ENCODE results near the gene CDH4. TPM values are rescaled to one million over a fixed set of nuclear protein-coding genes. Genes with fewer than 3 reads are reported as not detected.

Gene CDH4
- total RNA-seq, 3 donors from 2014 or later (not counting 1 experiment from before 2014, with no cell fraction given): 0.18 TPM; not detected in 2

DNA sequence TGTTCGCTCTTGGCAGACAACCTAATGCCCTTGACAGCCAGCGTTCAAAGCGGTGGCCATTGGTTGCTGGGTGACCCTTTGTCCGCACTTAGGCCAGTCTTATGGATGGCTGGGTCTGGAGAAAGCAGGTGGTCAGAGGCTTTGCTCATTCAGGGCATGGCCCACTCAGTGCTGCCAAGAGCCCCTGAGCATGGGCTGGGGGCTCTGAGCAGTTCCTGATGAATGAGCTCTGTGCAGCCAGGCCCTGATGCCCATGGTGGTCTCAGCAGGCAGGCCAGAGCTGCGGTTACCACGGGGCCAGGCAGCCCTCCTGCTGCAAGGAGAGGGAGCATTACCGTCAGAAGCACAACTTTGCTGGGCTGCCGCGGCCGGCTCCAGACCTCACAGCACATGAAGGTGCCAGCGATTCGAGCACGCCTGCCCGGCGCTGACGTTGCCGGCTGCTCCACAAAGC lies 36.3 kb downstream of the CDH4 start:
- Mint-ChIP-seq H3K4me1 (no peaks in the 10 kb centered on the region), H3K36me3 (no peaks in the 10 kb centered on the region), H3K27ac (no peak overlapping the region), H3K9me3 (peaks cover 0 to 3% of the 10 kb centered on the region in 2 donors), H3K27me3 (ENCODE audit: low read depth in 2 of 2) (no peaks in the 10 kb centered on the region), H3K4me3 (no peak overlapping the region)
- intact Hi-C loops (cut with micrococcal nuclease): no loop called here
- WGBS (ENCODE audit: insufficient coverage): 91% methylated on average over 17 of the region's 17 CpGs
- DNase-seq (no peak), ATAC-seq (no peak)
- no peaks in the 10 kb centered on the region for H3K36me3 ChIP-seq (ENCODE audit: control insufficient read depth, insufficient read depth, low read length)
- H3K9me3 ChIP-seq (ENCODE audit: control insufficient read depth, insufficient read depth, low read length): peaks cover 6% of the 10 kb centered on the region
- H3K4me3 ChIP-seq (ENCODE audit: low read length): no peak overlapping the region
- H3K27me3 ChIP-seq (ENCODE audit: control insufficient read depth, insufficient read depth, low read length): no peaks in the 10 kb centered on the region
- TF ChIP-seq, protein P1, sequence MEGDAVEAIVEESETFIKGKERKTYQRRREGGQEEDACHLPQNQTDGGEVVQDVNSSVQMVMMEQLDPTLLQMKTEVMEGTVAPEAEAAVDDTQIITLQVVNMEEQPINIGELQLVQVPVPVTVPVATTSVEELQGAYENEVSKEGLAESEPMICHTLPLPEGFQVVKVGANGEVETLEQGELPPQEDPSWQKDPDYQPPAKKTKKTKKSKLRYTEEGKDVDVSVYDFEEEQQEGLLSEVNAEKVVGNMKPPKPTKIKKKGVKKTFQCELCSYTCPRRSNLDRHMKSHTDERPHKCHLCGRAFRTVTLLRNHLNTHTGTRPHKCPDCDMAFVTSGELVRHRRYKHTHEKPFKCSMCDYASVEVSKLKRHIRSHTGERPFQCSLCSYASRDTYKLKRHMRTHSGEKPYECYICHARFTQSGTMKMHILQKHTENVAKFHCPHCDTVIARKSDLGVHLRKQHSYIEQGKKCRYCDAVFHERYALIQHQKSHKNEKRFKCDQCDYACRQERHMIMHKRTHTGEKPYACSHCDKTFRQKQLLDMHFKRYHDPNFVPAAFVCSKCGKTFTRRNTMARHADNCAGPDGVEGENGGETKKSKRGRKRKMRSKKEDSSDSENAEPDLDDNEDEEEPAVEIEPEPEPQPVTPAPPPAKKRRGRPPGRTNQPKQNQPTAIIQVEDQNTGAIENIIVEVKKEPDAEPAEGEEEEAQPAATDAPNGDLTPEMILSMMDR (IDR thresholded peaks at IDR 0.05): no peak
- H3K4me1 ChIP-seq (ENCODE audit: control insufficient read depth, insufficient read depth, low read length): no peaks in the 10 kb centered on the region
- no peak overlapping the region for H3K27ac ChIP-seq (ENCODE audit: low read length)

DNA sequence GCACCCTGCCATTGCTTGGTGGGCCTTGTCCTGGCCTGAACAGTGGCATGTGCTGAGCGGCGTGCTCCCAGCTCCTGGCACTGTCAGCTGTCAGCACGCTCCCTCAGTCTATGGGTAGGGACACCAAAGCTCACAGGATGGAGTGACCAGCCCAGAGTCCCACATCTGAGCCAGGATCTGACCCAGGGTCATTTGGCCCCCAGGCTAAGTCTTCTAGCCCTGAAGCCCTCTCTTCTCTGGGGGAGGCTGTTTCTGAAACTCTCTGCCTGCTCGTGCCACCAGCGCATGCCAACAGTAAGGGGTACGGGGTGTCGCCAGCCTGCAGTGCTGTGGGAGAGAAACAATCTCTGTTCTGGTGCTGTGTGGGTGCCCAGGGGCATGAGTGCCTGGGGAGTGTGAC lies 37.1 kb downstream of the CDH4 start:
- H3K4me3 ChIP-seq (ENCODE audit: low read length): no peak overlapping the region
- no peaks in the 10 kb centered on the region for H3K4me1 ChIP-seq (ENCODE audit: control insufficient read depth, insufficient read depth, low read length)
- no peaks in the 10 kb centered on the region for H3K9me3 ChIP-seq (ENCODE audit: control insufficient read depth, insufficient read depth, low read length)
- H3K4me1 Mint-ChIP-seq: no peaks in the 10 kb centered on the region
- H3K27me3 Mint-ChIP-seq (ENCODE audit: low read depth in 2 of 2): no peaks in the 10 kb centered on the region
- no peaks in the 10 kb centered on the region for H3K36me3 Mint-ChIP-seq
- no peak overlapping the region for H3K27ac ChIP-seq (ENCODE audit: low read length)
- H3K9me3 Mint-ChIP-seq: peaks cover 0 to 3% of the 10 kb centered on the region in 2 donors
- H3K36me3 ChIP-seq (ENCODE audit: control insufficient read depth, insufficient read depth, low read length): no peaks in the 10 kb centered on the region
- no peak overlapping the region for H3K27ac Mint-ChIP-seq
- WGBS (ENCODE audit: insufficient coverage): 85% methylated on average over 7 of the region's 7 CpGs
- no peaks in the 10 kb centered on the region for H3K27me3 ChIP-seq (ENCODE audit: control insufficient read depth, insufficient read depth, low read length)
- TF ChIP-seq, protein P1 (IDR thresholded peaks at IDR 0.05): no peak
- intact Hi-C loops (cut with micrococcal nuclease): no loop called here
- DNase-seq (no peak), ATAC-seq (no peak)
- no peak overlapping the region for H3K4me3 Mint-ChIP-seq

DNA sequence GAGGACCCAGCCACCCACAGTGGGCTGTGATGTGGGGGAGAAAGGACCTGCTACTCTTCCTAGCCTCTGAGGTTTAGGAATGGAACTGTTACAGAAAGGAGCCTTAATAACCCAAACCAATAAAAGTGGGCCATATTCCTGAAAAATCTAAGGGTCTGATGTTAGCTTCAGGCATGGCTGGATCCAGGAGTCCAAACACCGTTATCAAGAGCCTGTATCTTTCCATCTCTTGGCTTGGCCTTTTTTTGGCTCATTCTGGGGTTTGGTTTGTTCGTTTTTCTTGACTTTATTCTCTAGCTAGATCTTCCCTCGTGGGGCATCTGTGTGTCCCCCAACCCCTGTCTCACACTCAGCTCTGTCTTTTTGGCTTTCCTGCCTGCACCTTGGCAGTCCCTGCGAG lies 38.7 kb downstream of the CDH4 start:
- Histone ChIP-seq H3K27ac (ENCODE audit: low read length) (no peak overlapping the region), H3K4me3 (ENCODE audit: low read length) (no peak overlapping the region), H3K4me1 (ENCODE audit: control insufficient read depth, insufficient read depth, low read length) (no peaks in the 10 kb centered on the region), H3K9me3 (ENCODE audit: control insufficient read depth, insufficient read depth, low read length) (peaks cover 5% of the 10 kb centered on the region), H3K27me3 (ENCODE audit: control insufficient read depth, insufficient read depth, low read length) (no peaks in the 10 kb centered on the region), H3K36me3 (ENCODE audit: control insufficient read depth, insufficient read depth, low read length) (no peaks in the 10 kb centered on the region)
- no peaks in the 10 kb centered on the region for H3K27me3 Mint-ChIP-seq (ENCODE audit: low read depth in 2 of 2)
- no peak overlapping the region for H3K4me3 Mint-ChIP-seq
- H3K27ac Mint-ChIP-seq: no peak overlapping the region
- peaks cover 0 to 3% of the 10 kb centered on the region in 2 donors for H3K9me3 Mint-ChIP-seq
- no peaks in the 10 kb centered on the region for H3K36me3 Mint-ChIP-seq
- ATAC-seq: no peak
- DNase-seq: no peak
- intact Hi-C loops (cut with micrococcal nuclease): no loop called here
- TF ChIP-seq, protein P1 (IDR thresholded peaks at IDR 0.05): no peak
- WGBS (ENCODE audit: insufficient coverage): 78% methylated on average over 4 of the region's 4 CpGs
- no peaks in the 10 kb centered on the region for H3K4me1 Mint-ChIP-seq

DNA sequence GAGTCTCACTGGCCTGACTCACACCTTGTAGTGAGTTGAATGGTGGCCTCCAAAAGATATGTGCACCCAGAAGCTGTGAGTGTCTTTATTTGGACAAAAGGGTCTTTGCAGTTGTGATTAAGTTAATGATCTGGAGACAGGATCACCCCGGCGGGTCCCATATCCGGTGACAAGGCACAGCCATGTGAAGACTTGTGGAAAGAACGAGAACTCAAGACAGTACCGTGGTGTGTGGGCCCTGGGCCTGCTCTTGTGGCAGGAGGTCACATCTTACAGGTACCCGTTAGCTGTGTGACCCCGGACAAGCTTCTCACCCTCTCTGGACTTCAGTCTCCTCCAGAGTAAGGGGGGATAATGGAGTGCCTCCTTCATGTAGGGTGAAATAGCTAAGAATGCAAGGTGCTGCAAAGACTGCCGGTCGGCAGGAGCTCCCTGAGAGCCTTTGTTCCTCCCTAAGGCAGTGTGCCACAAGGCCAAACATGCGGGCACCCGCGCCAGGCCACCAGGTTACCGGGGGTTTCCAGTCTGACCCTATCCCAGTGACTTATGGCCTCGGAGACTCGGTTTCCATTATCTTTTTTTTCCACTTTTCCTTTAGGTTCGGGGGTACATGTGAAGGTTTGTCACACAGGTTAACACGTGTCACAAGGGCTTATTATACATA lies 39.2 kb downstream of the CDH4 start:
- H3K4me1 Mint-ChIP-seq: no peaks in the 10 kb centered on the region
- TF ChIP-seq, protein P1 (IDR thresholded peaks at IDR 0.05): no peak
- Histone ChIP-seq H3K27me3 (ENCODE audit: control insufficient read depth, insufficient read depth, low read length) (no peaks in the 10 kb centered on the region), H3K9me3 (ENCODE audit: control insufficient read depth, insufficient read depth, low read length) (peaks cover 5% of the 10 kb centered on the region), H3K36me3 (ENCODE audit: control insufficient read depth, insufficient read depth, low read length) (no peaks in the 10 kb centered on the region), H3K4me1 (ENCODE audit: control insufficient read depth, insufficient read depth, low read length) (no peaks in the 10 kb centered on the region), H3K27ac (ENCODE audit: low read length) (no peak overlapping the region), H3K4me3 (ENCODE audit: low read length) (no peak overlapping the region)
- H3K36me3 Mint-ChIP-seq: no peaks in the 10 kb centered on the region
- WGBS (ENCODE audit: insufficient coverage): 91% methylated on average over 17 of the region's 17 CpGs
- DNase-seq (no peak), ATAC-seq (no peak)
- H3K9me3 Mint-ChIP-seq: peaks cover 0 to 6% of the 10 kb centered on the region in 2 donors
- H3K27ac Mint-ChIP-seq: no peak overlapping the region
- no peak overlapping the region for H3K4me3 Mint-ChIP-seq
- intact Hi-C loops (cut with micrococcal nuclease): no loop called here
- H3K27me3 Mint-ChIP-seq (ENCODE audit: low read depth in 2 of 2): no peaks in the 10 kb centered on the region
